Smooth muscle cell (in vitro differentiated cells): ENCODE results near the gene ZNF263. TPM values are rescaled to one million over a fixed set of nuclear protein-coding genes. Genes with fewer than 3 reads are reported as not detected.
"Not testable (repeated sequence)": the region's sequence is repeated elsewhere in the genome, so short reads cannot be mapped to it uniquely, and the experiment has no call there.

ENCODE experiments used
- DNase-seq: peaks from one replicate; lab custom pipeline; 2025; ENCODE audit not compliant: unreplicated experiment; lab: John Stamatoyannopoulos, UW
- H2AFZ ChIP-seq: fragments of 200-600 bp; sonication (generic); 2 replicates; pipeline ENCODE4 v1.6.0; 2016; ENCODE audit warnings: antibody characterized with exemption, low read depth, mild to moderate bottlenecking
- H3F3A ChIP-seq: fragments of 200-600 bp; sonication (generic); 2 replicates; pipeline ENCODE4 v1.6.0; 2017; ENCODE audit warnings: antibody characterized with exemption, low read depth
- H3K27ac ChIP-seq: fragments of 200-600 bp; sonication (generic); 2 replicates; pipeline ENCODE4 v1.5.1; 2016; ENCODE audit warnings: low read depth, mild to moderate bottlenecking
- H3K27me3 ChIP-seq: fragments of 200-600 bp; sonication (generic); 2 replicates; pipeline ENCODE4 v1.6.1; 2016; ENCODE audit warnings: low read depth, mild to moderate bottlenecking
- H3K36me3 ChIP-seq: fragments of 200-600 bp; sonication (generic); 2 replicates; pipeline ENCODE4 v1.5.1; 2016; ENCODE audit warnings: low read depth
- H3K4me1 ChIP-seq: fragments of 200-600 bp; sonication (generic); 2 replicates; pipeline ENCODE4 v1.5.1; 2016; ENCODE audit warnings: low read depth
- H3K4me2 ChIP-seq: fragments of 200-600 bp; sonication (generic); 2 replicates; pipeline ENCODE4 v1.6.0; 2016; ENCODE audit warnings: mild to moderate bottlenecking
- H3K4me3 ChIP-seq: fragments of 200-600 bp; sonication (generic); 2 replicates; pipeline ENCODE4 v1.5.1; 2016; ENCODE audit warnings: mild to moderate bottlenecking
- H3K79me2 ChIP-seq: fragments of 200-600 bp; sonication (generic); 2 replicates; pipeline ENCODE4 v1.6.0; 2016; ENCODE audit warnings: low read depth, mild to moderate bottlenecking
- H3K9ac ChIP-seq: fragments of 200-600 bp; sonication (generic); 2 replicates; pipeline ENCODE4 v1.6.0; 2016; ENCODE audit warnings: low read depth
- H3K9me3 ChIP-seq: fragments of 200-600 bp; sonication (generic); replicated peaks from 2 replicates; pipeline ENCODE4 v1.5.1; 2016; ENCODE audit warnings: low read depth
- H4K20me1 ChIP-seq: fragments of 200-600 bp; sonication (generic); 2 replicates; pipeline ENCODE4 v1.6.0; 2016; ENCODE audit warnings: low read depth
- WGBS: methylation state at CpG from one replicate; pipeline ENCODE4 v1.1.7; 2016; ENCODE audit warnings: low lambda C conversion rate; 5-methylcytosine and 5-hydroxymethylcytosine counted together
- polyA plus RNA-seq: library from polyadenylated mRNA; unstranded; fragments of >200 nt; fragmentation: Nextera tagmentation; extraction: Ambion mirVana; gene quantifications from 2 replicates; pipeline ENCODE4 v1.2.1, GENCODE V29; 2016
- total RNA-seq: library from RNA; depleted of rRNA; stranded (reverse); fragments of >200 nt; gene quantifications from 2 replicates; pipeline ENCODE4 v1.2.3, GENCODE V29; 2014
- TF ChIP-seq, protein P1 (sequence below): fragments of 200-600 bp; sonication (generic); IDR thresholded peaks from 2 replicates; pipeline ENCODE4 v1.5.1; 2017; ENCODE audit warnings: borderline replicate concordance, mild to moderate bottlenecking, antibody characterized with exemption; ENCODE audit not compliant: insufficient read depth, poor library complexity, severe bottlenecking

The ZNF263 gene
- total and polyA plus RNA-seq, 2 experiments from 2014 or later: 17.6 to 29.0 TPM

DNA sequence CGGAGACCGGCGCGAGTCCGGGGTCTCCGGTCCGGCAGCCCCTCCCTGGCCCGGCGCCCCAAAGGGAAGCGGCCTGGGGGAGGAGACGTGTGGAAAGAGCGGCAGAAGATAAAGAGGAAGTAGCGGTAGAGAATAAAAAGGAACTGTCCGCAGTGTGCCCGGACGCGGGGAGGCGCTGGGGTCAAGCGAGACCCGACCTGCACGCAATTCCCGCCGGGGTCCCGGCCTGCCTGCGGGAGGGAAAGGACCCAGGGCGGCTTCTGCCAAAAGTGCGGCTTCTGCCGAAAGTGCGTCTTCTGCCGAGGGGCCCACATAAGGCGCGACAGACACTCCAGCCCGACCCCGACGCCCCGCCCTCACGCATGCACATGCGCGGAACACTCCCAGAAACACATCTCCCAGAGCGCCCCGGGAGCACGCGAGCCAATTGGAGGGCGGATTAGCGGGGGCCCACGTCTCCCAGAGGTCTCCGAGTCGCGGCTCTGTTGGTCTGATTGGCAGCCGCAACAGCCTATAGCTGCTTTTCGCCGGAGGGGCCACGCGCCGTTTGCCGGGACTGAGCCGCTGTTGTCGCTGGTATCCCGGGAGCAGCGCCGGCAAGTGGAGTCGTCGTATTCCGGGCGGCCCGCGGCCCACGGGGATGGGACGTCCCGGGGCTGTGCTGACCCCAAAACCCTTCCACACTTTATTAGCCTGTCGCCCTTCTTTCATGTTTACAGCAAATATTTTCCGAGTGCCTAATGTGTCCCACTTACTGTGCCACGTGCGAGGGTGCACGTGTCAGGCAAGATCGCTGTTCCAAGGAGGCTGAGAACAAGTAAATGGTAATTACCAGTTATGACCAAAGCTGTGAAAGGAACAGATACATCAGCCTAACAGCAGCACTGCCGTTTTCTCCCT lies 18.9 kb upstream of the ZNF263 start:
- TF ChIP-seq, protein P1, sequence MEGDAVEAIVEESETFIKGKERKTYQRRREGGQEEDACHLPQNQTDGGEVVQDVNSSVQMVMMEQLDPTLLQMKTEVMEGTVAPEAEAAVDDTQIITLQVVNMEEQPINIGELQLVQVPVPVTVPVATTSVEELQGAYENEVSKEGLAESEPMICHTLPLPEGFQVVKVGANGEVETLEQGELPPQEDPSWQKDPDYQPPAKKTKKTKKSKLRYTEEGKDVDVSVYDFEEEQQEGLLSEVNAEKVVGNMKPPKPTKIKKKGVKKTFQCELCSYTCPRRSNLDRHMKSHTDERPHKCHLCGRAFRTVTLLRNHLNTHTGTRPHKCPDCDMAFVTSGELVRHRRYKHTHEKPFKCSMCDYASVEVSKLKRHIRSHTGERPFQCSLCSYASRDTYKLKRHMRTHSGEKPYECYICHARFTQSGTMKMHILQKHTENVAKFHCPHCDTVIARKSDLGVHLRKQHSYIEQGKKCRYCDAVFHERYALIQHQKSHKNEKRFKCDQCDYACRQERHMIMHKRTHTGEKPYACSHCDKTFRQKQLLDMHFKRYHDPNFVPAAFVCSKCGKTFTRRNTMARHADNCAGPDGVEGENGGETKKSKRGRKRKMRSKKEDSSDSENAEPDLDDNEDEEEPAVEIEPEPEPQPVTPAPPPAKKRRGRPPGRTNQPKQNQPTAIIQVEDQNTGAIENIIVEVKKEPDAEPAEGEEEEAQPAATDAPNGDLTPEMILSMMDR: no peak
- Histone ChIP-seq H2AFZ (peak overlapping the region; percentile 85), H4K20me1 (no peaks in the 10 kb centered on the region), H3K36me3 (no peaks in the 10 kb centered on the region), H3K4me2 (peak overlapping the region; percentile 92), H3K4me1 (no peaks in the 10 kb centered on the region), H3K79me2 (no peaks in the 10 kb centered on the region), H3K9ac (peak overlapping the region; percentile 68), H3K27ac (peak overlapping the region; percentile 78), H3F3A (no peaks in the 10 kb centered on the region), H3K9me3 (no peaks in the 10 kb centered on the region), H3K27me3 (no peaks in the 10 kb centered on the region), H3K4me3 (peak overlapping the region; percentile 72)
- DNase-seq: peak; percentile 91
- 5% methylated on average over 69 of the region's 77 CpGs for WGBS

DNA sequence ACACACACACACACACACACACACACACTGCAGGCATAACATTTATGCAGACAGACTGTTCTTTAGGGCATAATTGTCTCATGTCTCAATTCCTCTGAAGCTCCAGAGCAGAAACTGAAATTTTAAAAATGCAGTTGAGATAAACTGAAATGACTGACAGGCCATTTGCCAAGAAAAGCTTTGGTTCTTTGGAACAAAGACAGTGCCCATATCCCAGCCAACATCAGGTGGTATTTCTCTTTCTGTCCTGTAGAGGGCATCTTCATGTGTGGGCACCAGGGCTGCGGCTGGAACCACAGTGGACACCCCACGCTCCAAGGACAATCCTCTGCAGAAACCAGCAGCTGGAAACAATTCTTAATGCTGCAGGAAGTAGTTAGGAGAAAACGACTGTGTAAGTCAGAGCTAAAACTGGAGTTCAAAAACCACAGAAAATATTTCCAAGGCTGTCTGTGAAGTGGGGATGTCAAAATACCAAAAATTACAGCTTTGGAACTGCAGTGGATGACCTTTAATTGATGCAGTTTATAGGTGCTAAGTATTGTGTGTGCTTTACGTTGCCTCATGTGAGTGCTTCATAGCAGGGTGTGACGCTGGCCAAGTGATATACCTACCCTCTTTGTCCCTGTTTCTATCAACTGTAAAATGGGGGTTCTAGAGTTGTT lies 16.3 kb upstream of the ZNF263 start:
- no peaks in the 10 kb centered on the region for H3K79me2 ChIP-seq
- H2AFZ ChIP-seq: no peak overlapping the region
- H3K4me2 ChIP-seq: no peak overlapping the region
- H4K20me1 ChIP-seq: no peaks in the 10 kb centered on the region
- H3K36me3 ChIP-seq: no peaks in the 10 kb centered on the region
- no peak overlapping the region for H3K27ac ChIP-seq
- 77% methylated on average over 5 of the region's 5 CpGs for WGBS
- DNase-seq: no peak
- no peaks in the 10 kb centered on the region for H3F3A ChIP-seq
- H3K9ac ChIP-seq: no peak overlapping the region
- no peaks in the 10 kb centered on the region for H3K9me3 ChIP-seq
- H3K4me1 ChIP-seq: no peaks in the 10 kb centered on the region
- no peaks in the 10 kb centered on the region for H3K27me3 ChIP-seq
- TF ChIP-seq, protein P1: peak; percentile 30
- no peak overlapping the region for H3K4me3 ChIP-seq

DNA sequence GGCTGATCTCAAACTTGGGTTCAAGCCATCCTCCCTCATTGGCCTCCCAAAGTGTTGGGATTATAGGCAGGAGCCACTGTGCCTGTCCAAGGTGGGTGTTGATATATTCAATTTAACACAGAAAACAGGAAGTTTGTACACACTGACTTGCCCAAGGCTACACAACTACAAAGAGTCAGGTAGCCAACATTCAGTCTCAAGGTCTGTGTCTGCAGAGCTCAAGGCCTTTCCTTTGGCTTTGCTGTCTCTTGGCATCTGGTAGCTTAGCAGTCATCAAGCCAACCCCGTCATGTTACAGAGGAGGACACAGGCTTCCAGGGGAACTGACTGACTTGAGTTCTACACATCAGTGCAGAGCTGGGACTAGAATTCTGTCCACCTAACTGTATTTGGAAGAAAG lies 15.0 kb upstream of the ZNF263 start:
- H3F3A ChIP-seq: no peaks in the 10 kb centered on the region
- no peaks in the 10 kb centered on the region for H3K27me3 ChIP-seq
- H2AFZ ChIP-seq: no peak overlapping the region
- no peaks in the 10 kb centered on the region for H3K9me3 ChIP-seq
- no peak for DNase-seq
- WGBS: 77% methylated on average over 1 of the region's 1 CpG
- no peak overlapping the region for H3K27ac ChIP-seq
- H3K4me2 ChIP-seq: no peak overlapping the region
- no peaks in the 10 kb centered on the region for H3K36me3 ChIP-seq
- H3K79me2 ChIP-seq: no peaks in the 10 kb centered on the region
- no peaks in the 10 kb centered on the region for H3K4me1 ChIP-seq
- TF ChIP-seq, protein P1: no peak
- H3K9ac ChIP-seq: no peak overlapping the region
- H4K20me1 ChIP-seq: no peaks in the 10 kb centered on the region
- no peak overlapping the region for H3K4me3 ChIP-seq

DNA sequence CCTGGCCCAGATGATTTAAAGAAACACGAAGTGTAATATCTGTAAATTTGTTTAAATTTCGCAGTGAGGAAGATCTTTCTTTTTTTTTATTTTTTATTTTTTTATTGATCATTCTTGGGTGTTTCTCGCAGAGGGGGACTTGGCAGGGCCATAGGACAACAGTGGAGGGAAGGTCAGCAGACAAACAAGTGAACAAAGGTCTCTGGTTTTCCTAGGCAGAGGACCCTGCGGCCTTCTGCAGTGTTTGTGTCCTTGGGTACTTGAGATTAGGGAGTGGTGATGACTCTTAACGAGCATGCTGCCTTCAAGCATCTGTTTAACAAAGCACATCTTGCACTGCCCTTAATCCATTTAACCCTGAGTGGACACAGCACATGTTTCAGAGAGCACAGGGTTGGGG lies 12.6 kb upstream of the ZNF263 start:
- not testable (repeated sequence) for H4K20me1 ChIP-seq, H3K27me3 ChIP-seq, H3K9ac ChIP-seq, H3K79me2 ChIP-seq, DNase-seq, H2AFZ ChIP-seq, H3K36me3 ChIP-seq, H3F3A ChIP-seq, H3K9me3 ChIP-seq, H3K4me1 ChIP-seq, H3K4me3 ChIP-seq, H3K27ac ChIP-seq, H3K4me2 ChIP-seq
- 86% methylated on average over 5 of the region's 5 CpGs for WGBS

DNA sequence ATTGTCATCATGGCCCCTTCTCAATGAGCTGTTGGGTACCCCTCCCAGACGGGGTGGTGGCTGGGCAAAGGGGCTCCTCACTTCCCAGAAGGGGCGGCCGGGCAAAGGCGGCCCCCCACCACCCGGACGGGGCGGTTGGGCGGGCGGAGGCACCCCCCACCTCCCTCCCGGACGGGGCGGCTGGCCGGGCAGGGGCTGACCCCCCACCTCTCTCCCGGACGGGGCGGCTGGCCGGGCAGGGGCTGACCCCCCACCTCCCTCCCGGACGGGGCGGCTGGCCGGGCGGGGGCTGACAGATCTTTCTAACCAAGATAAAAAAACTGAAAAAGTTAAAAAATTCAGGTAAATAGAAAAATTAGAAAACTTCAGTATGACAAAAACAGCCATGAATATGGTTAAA lies 12.0 kb upstream of the ZNF263 start:
- H3K9ac ChIP-seq, H4K20me1 ChIP-seq, H3K79me2 ChIP-seq, H2AFZ ChIP-seq, H3K27ac ChIP-seq, H3K4me1 ChIP-seq, H3K4me2 ChIP-seq, H3F3A ChIP-seq, H3K36me3 ChIP-seq, H3K4me3 ChIP-seq, DNase-seq, H3K27me3 ChIP-seq, H3K9me3 ChIP-seq: not testable (repeated sequence)
- WGBS: 81% methylated on average over 2 of the region's 22 CpGs
